Activated naive CD8-positive, alpha-beta T cell (primary cell): ENCODE measurements around the gene RIN1.
A peak's percentile ranks its signal among the peaks of the same experiment; 100 is the strongest.
"Not testable (repeated sequence)": the region's sequence is repeated elsewhere in the genome, so short reads cannot be mapped to it uniquely, and the experiment has no call there.

ENCODE experiments used
- H3K27ac Mint-ChIP-seq: one replicate; pipeline ENCODE4 v1.8.0; 2021; ENCODE audit warnings: mixed read lengths
- H3K27me3 Mint-ChIP-seq: one replicate; pipeline ENCODE4 v1.8.0; 2021; ENCODE audit warnings: mixed read lengths
- H3K36me3 Mint-ChIP-seq: one replicate; pipeline ENCODE4 v1.8.0; 2021; ENCODE audit warnings: mixed read lengths
- H3K4me1 Mint-ChIP-seq: one replicate; pipeline ENCODE4 v1.8.0; 2021; ENCODE audit warnings: low read depth, mixed read lengths
- H3K4me3 Mint-ChIP-seq: one replicate; pipeline ENCODE4 v1.8.0; 2021; ENCODE audit warnings: mild to moderate bottlenecking, mixed read lengths
- H3K9me3 Mint-ChIP-seq: one replicate; pipeline ENCODE4 v1.8.0; 2021; ENCODE audit warnings: low read depth, mixed read lengths

RIN1 gene

DNA sequence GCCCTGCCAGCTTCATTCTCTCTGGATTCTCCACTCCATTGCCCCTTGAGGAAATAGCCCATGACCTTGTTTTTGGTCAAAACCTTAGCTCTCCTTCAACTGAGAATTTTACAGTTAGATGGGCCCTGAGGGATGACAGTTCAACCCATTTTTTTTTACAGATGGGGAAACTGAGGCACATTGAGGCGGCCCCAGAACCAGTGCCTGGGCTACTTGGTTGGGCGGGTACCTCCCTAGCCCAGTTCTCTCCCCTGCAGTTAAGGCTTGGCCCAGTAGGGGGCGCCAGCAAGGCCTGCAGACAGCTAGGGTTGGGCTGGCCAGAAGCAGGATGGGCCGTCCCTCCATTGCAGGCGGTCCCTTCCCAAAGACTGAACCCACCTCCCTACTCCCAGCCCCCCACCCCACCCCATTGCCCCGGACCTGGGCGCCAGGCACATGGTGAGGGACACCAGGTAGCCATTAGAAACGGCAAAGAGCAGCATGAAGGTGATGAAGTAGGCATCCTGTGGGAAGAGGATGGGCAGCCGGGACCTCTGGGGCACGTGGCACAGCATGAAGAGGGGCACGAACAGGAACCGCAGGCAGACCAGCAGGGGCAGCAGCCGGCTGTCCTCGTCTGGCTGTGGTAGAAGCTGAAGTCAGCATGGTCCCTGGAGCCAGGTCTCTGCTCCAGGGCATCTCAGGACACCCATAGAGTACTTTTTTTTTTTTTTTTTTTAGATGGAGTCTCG lies 27.7 kb upstream of the RIN1 start:
- Mint-ChIP-seq H3K27ac (no peak overlapping the region), H3K27me3 (no peaks in the 10 kb centered on the region), H3K4me3 (no peak overlapping the region), H3K9me3 (no peaks in the 10 kb centered on the region), H3K36me3 (no peaks in the 10 kb centered on the region), H3K4me1 (no peaks in the 10 kb centered on the region)

DNA sequence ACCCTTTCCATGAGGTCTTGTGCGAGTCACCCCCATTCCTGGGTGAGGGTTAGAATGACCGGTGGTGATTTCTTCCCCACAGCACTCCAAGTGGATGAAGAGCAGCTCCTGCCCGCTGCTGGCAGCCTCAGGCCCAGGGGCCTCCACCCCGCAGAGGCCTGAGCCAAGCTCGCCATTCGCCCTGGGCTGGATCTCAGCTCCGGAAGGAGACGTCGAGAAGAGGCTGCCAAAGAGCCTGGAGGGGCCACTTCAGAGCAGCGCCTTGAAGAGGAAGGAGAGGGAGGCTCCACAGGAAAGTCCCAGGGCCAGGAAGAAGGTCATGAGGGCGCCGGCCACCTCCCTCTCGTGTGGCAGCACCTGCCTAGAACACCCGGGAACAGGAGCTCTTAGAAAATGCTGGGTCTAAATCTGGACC lies 27.0 kb upstream of the RIN1 start:
- H3K4me1 Mint-ChIP-seq = no peaks in the 10 kb centered on the region
- no peaks in the 10 kb centered on the region for H3K36me3 Mint-ChIP-seq
- no peaks in the 10 kb centered on the region for H3K9me3 Mint-ChIP-seq
- H3K27ac Mint-ChIP-seq = no peak overlapping the region
- H3K4me3 Mint-ChIP-seq = no peak overlapping the region
- H3K27me3 Mint-ChIP-seq = no peaks in the 10 kb centered on the region

DNA sequence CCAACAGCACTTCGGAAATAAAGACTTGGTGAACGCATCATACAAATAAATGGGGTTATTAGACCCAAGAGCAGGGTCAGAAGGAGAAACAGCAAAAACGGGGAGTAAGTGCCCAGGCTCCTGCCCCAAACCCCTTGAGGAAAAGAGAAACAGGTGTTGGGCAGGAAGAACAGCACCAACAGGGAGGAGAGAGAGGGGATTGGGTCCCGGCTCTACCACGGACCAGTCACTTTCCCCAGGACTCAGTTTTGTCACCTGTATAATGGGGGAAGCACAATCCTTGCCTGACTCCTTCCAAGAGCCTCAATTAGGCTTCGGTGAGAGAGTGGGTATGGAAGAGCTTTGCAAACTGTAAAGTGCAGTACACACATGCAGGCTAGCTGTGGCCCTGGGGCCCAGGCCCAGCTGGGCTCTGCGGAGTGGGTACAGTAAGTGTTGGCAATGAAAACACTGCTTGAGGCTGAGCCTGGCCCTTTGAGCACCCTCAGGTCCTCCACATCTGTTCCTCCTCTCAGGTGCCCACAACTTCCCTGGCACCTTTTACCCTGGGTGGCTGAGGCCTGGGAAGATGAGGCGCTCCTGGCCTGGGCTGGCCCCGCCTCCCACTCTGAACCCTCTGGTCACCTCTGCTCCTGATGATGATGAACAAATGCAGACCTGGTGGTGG lies 26.4 kb upstream of the RIN1 start:
- Mint-ChIP-seq H3K9me3 (no peaks in the 10 kb centered on the region), H3K36me3 (no peaks in the 10 kb centered on the region), H3K4me3 (no peak overlapping the region), H3K27ac (no peak overlapping the region), H3K4me1 (no peaks in the 10 kb centered on the region), H3K27me3 (no peaks in the 10 kb centered on the region)

DNA sequence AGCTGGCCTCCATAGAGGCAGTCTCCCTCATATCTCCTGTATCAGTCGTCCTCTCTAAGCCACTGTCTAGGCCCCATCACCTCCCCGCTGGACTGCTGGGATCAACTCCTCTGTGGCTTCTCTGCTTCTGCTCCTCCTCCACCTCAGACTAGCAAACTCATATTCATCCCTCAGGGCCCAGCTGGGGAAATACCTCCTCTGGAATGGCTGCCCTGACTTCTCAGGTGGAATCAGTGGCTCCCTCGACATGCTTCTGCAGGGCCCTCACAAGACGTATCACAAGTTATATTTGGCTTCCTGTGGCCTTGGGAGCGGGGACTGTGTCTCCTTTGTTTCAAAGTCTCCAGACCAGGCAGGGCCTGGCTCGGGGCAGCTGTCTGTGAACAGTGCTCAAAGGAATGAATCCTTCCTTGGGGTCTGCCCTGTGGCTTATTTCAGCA lies 25.3 kb upstream of the RIN1 start:
- Mint-ChIP-seq H3K4me3 (no peak overlapping the region), H3K27ac (no peak overlapping the region), H3K4me1 (no peaks in the 10 kb centered on the region), H3K36me3 (no peaks in the 10 kb centered on the region), H3K9me3 (no peaks in the 10 kb centered on the region), H3K27me3 (no peaks in the 10 kb centered on the region)

DNA sequence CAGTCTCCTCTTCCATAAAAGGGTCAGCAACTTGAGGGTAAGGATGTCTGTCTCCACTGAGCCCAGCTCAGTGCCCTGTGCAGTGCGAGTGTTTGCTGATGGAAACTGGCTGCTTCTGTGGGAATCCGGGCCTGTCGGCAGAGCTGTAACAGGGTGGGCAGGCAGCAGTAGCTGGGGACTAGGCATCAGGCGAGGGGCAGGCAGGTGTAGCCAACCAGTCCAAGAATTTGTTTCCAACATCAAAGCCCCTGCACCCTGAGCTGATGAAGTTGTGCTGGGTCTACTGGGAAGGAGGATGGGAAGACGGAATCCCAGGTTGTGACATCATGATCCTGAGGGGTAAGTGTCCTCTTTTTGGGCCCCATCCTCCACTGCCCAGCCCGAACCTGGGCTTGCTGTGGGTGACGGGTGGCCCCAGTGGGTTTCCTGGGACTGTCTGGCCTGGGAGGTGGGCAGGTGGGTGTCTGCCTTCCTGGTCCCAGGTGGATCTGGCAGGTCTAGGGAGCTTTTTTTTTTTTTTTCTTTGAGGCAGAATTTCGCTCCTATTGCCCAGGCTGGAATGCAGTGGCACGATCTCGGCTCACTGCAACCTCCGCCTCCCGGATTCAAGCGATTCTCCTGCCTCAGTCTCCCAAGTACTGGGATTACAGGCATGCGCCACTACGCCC lies 24.3 kb upstream of the RIN1 start:
- no peaks in the 10 kb centered on the region for H3K36me3 Mint-ChIP-seq
- no peak overlapping the region for H3K27ac Mint-ChIP-seq
- H3K4me3 Mint-ChIP-seq = no peak overlapping the region
- no peaks in the 10 kb centered on the region for H3K9me3 Mint-ChIP-seq
- H3K27me3 Mint-ChIP-seq = no peaks in the 10 kb centered on the region
- H3K4me1 Mint-ChIP-seq = no peaks in the 10 kb centered on the region

DNA sequence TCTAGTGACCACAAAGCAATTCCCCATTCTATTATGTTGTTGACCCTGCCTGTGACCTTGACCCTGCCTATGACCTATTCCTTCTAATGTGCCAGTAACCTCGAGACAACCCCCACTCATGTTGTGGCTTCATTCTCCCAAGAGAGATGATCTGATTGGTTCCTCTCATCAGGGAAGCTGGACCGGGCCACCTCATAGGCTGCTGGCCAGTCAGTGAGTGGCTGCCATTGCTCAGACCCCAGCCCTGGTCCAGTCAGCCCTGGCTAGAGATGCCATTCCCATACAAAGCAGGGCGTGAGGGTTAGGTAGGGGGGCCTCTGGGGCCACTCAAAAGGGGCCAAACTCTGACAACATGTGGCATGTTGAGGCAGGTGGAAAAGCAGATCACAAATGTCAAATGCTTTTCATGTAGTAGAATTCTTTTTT lies 23.4 kb upstream of the RIN1 start:
- Mint-ChIP-seq H3K9me3 (no peaks in the 10 kb centered on the region), H3K27ac (no peak overlapping the region), H3K27me3 (no peaks in the 10 kb centered on the region), H3K4me1 (no peaks in the 10 kb centered on the region), H3K4me3 (no peak overlapping the region), H3K36me3 (no peaks in the 10 kb centered on the region)

DNA sequence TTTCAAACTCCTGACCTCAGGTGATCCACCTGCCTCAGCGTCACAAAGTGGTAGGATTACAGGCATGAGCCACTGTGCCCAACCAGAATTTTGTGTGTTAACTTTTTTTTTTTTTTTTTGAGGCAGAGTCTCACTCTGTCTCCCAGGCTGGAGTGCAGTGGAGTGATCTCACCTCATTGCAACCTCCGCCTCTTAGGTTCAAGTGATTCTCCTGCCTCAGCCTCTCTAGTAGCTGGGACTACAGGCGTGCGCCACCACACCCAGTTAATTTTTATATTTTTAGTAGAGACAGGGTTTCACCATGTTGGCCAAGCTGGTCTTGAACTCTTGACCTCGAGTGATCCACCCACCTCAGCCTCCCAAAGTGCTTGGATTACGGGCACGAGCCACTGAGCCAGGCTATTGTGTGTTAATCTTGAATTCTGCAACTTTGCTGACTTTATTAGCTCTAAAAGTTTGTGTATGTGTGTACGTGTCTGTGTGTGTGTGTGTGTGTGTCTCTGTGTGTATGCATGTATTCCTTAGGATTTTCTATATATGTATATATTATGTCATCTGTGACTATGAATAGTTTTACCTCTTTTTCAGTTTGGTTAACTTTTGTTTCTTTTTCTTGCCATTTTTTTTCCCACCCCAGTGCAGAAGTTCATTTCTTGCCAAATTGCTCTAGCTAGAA lies 14.5 kb upstream of the RIN1 start:
- H3K4me3 Mint-ChIP-seq, H3K27me3 Mint-ChIP-seq, H3K36me3 Mint-ChIP-seq, H3K9me3 Mint-ChIP-seq: not testable (repeated sequence)
- peak overlapping the region; percentile 29 for H3K27ac Mint-ChIP-seq
- peaks cover 23% of the 10 kb centered on the region for H3K4me1 Mint-ChIP-seq

DNA sequence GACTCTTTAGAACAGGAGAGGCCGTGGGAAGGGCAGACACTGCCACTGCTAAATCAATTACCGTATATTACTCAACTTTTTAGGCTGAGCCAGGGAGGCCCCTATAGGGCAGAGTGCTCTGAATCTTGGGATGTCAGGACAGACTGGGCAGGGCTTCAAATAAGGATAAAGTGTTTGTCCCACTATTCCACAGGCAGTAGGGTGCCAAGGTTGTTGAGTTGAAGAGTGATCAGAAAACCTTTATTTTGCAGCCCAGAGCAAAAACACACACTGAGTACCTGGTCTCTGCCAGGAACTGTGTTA lies 12.8 kb upstream of the RIN1 start:
- Mint-ChIP-seq H3K36me3 (peaks cover 3% of the 10 kb centered on the region), H3K4me3 (peak overlapping the region; percentile 93), H3K27me3 (no peaks in the 10 kb centered on the region)

DNA sequence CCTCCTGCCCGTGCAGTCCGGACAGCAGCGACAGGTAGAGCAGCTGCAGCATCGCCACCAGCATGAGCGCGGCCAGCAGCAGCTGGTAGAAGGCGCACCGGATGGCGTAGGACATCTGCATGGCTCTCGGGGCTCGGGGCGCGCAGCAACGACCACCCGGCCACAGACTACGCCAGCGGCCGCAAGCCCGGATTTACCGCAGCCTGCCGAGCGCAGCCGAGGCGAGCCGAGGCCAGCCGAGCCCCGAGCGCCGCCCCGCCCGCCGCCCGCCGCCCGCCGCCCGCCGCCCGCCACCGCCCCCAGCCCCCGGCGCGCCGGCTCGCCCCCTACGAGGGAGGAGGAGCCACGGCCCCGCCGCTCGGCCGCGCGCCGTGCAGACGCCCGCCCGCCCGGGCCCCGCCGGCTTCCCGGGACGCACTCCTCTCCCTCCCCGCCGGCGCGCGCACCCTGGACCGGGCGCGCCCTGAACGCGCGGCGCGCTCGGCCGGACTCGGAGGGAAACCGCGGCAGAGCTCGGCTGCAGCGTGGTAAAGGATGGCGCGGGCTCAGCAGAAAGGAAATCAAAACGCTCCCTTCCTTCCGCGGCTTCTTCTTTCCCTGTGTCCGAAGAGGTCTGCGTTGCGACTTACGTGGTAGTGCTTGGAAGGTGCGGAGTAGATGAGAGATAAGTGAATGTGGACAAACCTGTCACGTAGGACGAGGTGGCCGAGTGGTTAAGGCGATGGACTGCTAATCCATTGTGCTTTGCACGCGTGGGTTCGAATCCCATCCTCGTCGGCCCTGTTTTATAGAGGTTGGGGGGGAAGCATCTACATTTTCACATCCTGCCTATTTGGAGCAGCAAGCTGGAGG lies 11.4 kb upstream of the RIN1 start, which contains the start of gene B4GAT1:
Gene B4GAT1 (minus strand): TSS at position 205 of the 852 bp plus-strand sequence. CDS start 84 bp downstream, at position 121.
- H3K36me3 Mint-ChIP-seq = no peaks in the 10 kb centered on the region
- H3K27ac Mint-ChIP-seq = peak within 1 kb of the TSS; percentile 99
- no peaks in the 10 kb centered on the region for H3K27me3 Mint-ChIP-seq
- H3K4me1 Mint-ChIP-seq = peaks cover 47% of the 10 kb centered on the region
- H3K4me3 Mint-ChIP-seq = peak within 1 kb of the TSS; percentile 93
- H3K9me3 Mint-ChIP-seq = no peaks in the 10 kb centered on the region

More for the DNA sequence above, 12.8 kb upstream of the RIN1 start:
- H3K9me3 Mint-ChIP-seq = no peaks in the 10 kb centered on the region
- H3K27ac Mint-ChIP-seq = no peak overlapping the region
- H3K4me1 Mint-ChIP-seq = peaks cover 34% of the 10 kb centered on the region

DNA sequence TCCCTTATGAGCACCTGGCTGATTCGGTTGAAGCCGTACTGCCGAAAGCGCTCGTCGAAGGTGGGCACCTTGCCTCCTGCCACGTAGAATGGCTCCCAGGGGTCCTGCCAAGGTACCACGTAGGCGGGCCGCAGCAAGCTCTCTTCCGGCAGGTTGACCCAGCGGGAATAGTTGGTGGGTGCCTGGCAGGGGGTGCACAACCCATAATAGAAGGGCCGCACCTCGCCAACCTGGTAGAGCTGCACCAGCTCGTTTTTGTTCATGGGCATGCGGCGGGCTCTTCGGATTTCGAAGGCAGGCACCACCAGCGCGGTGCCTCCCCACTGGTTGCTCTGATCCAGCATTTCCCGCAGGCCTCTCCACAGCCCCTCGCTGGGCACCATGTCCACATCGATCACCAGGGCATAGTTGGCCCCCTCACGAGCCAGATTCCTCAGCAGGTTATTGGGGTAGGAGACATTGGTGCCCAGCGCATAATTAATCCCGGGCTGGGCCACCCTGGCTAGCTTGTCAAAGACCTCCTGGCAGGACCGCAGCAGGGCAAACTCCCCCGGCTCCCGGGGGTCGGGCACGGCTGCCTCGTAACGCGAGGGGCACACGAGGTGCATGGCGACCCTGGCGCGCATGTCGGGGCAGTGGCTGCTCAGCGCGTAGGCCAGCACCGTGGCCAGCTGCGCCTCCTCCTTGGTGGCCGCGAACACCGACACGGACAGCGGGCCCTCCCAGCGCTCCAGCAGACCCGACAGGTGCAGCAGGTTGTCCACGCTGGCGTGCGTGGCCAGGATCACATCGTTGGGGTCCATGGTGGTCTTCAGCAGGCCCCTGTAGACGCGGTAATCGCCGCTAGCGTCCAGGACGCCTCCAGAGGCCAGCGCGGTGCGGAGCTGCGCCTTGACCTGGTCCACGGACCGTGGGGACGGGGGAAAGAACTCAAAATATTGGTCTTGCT lies 10.5 kb upstream of the RIN1 start:
- H3K36me3 Mint-ChIP-seq = peaks cover under 1% of the 10 kb centered on the region
- peaks cover 48% of the 10 kb centered on the region for H3K4me1 Mint-ChIP-seq
- H3K27me3 Mint-ChIP-seq = no peaks in the 10 kb centered on the region
- peak overlapping the region; percentile 91 for H3K4me3 Mint-ChIP-seq
- H3K27ac Mint-ChIP-seq = peak overlapping the region; percentile 91
- no peaks in the 10 kb centered on the region for H3K9me3 Mint-ChIP-seq

DNA sequence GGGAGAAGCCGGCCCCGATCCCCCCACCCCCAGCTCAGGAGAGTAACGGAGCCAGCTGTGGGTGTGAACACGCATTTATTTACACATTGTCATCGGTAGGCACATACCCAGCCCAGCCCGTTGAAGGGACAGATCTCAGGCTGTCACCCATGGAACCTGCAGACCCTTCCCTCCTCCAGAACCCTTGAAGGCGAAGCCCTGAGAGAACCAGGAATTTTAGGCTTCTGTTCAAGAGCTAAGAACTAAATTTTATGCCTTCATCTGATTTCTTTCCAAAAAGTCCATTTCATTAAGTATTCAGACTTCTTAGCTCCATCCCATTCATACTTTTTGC lies 9.0 kb upstream of the RIN1 start:
- peaks cover 43% of the 10 kb centered on the region for H3K4me1 Mint-ChIP-seq
- H3K27me3 Mint-ChIP-seq = no peaks in the 10 kb centered on the region
- H3K27ac Mint-ChIP-seq = peak overlapping the region; percentile 91
- no peaks in the 10 kb centered on the region for H3K9me3 Mint-ChIP-seq
- H3K4me3 Mint-ChIP-seq = peak overlapping the region; percentile 91
- H3K36me3 Mint-ChIP-seq = peaks cover 5% of the 10 kb centered on the region

DNA sequence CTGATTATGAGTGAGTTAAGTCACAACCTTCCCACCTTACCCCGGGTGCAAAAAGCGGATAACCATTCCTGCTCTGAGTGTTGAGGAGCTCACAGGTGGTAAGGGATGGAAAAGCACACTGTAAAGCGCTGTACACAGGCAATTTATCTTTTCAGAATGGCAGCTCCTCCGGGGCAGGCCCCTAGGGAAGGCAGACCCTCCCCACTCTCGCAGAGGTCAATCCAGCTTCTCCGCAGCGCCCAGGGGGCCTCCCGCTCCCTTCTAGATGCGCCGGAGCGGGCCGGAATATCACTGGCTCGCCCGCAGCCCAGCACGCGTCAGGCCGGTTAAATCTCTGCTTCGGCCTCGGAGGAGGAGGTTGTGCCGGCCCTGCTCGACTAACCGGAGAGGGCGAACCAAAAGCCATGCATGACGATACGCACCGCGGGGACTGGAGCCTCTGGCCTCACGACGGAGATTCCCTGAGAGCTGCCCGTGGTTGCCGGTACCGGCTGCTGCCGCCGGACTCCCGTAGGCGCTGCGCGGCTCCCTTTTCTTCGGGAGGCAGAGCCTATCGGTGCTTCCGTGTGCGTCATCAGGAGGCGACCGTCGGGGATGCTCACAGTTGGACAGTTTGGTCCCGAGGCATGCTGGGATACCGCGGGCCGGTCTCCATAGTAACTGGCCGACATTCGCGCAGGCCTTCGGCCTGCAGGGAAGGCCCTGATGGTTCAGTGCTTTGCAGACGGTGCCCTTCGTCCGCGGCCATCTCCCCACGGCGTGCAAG lies 8.5 kb upstream of the RIN1 start, which contains the start of gene BRMS1:
Gene BRMS1 (minus strand): TSS at position 555 of the 766 bp plus-strand sequence. CDS start 2,870 bp downstream, outside the sequence.
- peaks cover 43% of the 10 kb centered on the region for H3K4me1 Mint-ChIP-seq
- H3K27ac Mint-ChIP-seq = peak within 1 kb of the TSS; percentile 91
- peaks cover 5% of the 10 kb centered on the region for H3K36me3 Mint-ChIP-seq
- H3K9me3 Mint-ChIP-seq = no peaks in the 10 kb centered on the region
- H3K4me3 Mint-ChIP-seq = peak within 1 kb of the TSS; percentile 91
- H3K27me3 Mint-ChIP-seq = no peaks in the 10 kb centered on the region

DNA sequence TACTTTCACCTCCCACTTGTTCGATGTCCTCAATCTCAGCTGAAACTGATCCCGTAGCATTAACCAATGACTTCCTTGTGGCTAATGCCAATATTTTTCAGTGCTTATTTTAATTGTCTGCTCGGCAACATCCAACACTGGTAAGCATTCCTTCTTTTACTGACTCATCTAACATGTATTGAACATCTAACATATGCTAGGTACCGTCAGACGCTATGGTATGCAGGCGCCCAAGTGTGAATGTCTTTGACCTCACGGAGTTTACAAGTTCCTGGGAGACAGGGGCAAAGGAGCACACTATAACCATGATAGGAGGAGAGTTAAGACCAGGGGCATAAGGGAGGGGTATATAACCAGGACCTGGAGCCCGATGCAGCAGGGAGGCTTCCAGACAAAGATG lies 6.9 kb upstream of the RIN1 start:
- no peaks in the 10 kb centered on the region for H3K9me3 Mint-ChIP-seq
- H3K4me3 Mint-ChIP-seq = peak overlapping the region; percentile 91
- peaks cover 5% of the 10 kb centered on the region for H3K36me3 Mint-ChIP-seq
- peaks cover 39% of the 10 kb centered on the region for H3K4me1 Mint-ChIP-seq
- no peaks in the 10 kb centered on the region for H3K27me3 Mint-ChIP-seq
- peak overlapping the region; percentile 4 for H3K27ac Mint-ChIP-seq
